ENCODE results near the gene PRODH2. TPM values are rescaled to one million over a fixed set of nuclear protein-coding genes. Genes with fewer than 3 reads are reported as not detected.

The PRODH2 gene
- polyA plus RNA-seq, 1 of the 3 experiments (the other 2 are of a cell fraction): not detected

DNA sequence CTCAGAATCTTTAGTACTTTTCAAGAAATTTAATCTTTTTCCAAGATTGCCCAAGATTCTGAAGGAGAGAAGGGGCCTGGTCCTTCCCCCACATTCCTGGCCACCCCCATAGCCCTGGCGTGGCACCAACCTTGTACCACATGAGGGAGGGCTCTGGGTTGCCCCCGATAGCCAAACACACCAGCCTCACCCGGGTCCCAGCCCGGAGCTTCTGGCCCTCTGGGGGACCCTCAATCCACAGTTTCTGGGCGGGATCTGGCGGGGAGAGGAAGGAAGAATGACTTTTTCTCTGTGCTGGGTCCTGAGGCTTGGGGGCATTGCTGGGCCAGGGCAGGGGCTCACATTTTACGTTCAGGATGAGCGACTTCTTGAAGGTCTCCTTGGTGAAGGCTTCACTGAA, 35.3 kb upstream of the PRODH2 start (continued):
- TF ChIP-seq, protein P1, sequence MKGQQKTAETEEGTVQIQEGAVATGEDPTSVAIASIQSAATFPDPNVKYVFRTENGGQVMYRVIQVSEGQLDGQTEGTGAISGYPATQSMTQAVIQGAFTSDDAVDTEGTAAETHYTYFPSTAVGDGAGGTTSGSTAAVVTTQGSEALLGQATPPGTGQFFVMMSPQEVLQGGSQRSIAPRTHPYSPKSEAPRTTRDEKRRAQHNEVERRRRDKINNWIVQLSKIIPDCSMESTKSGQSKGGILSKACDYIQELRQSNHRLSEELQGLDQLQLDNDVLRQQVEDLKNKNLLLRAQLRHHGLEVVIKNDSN (IDR thresholded peaks at IDR 0.05; ENCODE audit: borderline replicate concordance, low read depth): no peak

DNA sequence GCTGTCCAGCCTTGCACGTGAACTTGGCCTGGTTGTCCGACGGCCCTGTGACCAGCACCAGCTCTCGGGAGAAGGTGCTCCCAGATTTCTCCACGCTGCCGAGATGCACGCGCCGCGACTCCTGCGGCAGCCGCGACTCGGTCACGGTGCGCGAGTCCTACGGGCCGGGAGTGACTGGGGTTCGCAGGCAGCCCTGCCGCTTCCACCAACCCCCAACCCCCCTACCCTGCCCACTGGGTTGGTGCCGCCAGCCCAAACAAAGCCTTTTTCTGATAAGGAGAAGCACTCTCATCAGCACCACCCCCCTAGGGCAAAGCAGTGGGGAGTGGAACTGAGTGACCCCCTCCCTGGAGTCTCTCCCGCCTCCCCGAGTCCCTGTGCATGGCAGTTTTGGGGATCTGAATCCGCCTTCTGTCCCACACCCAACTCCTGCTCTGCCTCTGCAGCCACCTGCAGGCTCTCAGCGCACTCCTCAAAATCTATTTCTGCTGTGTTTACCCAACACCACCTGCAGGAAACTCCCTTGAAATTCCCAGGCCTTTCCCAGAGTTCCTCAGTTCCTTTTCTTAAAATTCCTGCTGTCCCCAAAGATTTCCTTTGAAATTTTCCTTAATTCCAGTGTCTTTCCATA, 33.5 kb upstream of the PRODH2 start:
- Histone ChIP-seq H3F3A (replicated peaks; ENCODE audit: insufficient read depth) (no peaks in the 10 kb centered on the region), H3K4me1 (ENCODE audit: control insufficient read depth in 1 of 2, insufficient read depth in 2 of 2, low read depth in 1 of 2, low read length in 1 of 2) (peaks cover 0 to 8% of the 10 kb centered on the region in 2 experiments; a peak in 1 of 4 replicates), H3K27me3 (ENCODE audit: insufficient read depth) (peaks cover 62% of the 10 kb centered on the region), H3K9ac (no peak overlapping the region), H2AFZ (ENCODE audit: low read depth) (no peak overlapping the region), H3K4me3 (ENCODE audit: low read depth in 2 of 2, low read length in 1 of 2) (no peak overlapping the region), H3K27ac (ENCODE audit: low read depth in 2 of 2, low read length in 1 of 2) (no peak overlapping the region), H3K4me2 (no peak overlapping the region; the same call in 1 of the 2 replicates), H3K36me3 (replicated peaks in 1 of 2; ENCODE audit: control insufficient read depth in 1 of 2, insufficient read depth in 2 of 2, low read length in 1 of 2) (no peaks in the 10 kb centered on the region), H4K20me1 (ENCODE audit: insufficient read depth) (no peaks in the 10 kb centered on the region), H3K9me2 (no peaks in the 10 kb centered on the region), H3K79me2 (ENCODE audit: insufficient read depth) (no peaks in the 10 kb centered on the region), H3K9me3 (no peaks in the 10 kb centered on the region)
- ChIA-PET CTCF (interaction anchor here (0.7 kb wide), 1 partner anchor 85 kb away, joined by 3 read pairs; no protein-coding TSS in a partner anchor), POLR2A (no interaction called here)
- TF ChIP-seq, protein P2, sequence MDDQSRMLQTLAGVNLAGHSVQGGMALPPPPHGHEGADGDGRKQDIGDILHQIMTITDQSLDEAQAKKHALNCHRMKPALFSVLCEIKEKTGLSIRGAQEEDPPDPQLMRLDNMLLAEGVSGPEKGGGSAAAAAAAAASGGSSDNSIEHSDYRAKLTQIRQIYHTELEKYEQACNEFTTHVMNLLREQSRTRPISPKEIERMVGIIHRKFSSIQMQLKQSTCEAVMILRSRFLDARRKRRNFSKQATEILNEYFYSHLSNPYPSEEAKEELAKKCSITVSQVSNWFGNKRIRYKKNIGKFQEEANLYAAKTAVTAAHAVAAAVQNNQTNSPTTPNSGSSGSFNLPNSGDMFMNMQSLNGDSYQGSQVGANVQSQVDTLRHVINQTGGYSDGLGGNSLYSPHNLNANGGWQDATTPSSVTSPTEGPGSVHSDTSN (IDR thresholded peaks at IDR 0.05): no peak
- no peak for TF ChIP-seq FOXJ3 (CRISPR knock-in tag; IDR thresholded peaks at IDR 0.05)
- TF ChIP-seq JUND (IDR thresholded peaks at IDR 0.05): no peak
- TF ChIP-seq TEAD4 (IDR thresholded peaks at IDR 0.05; ENCODE audit: borderline replicate concordance, insufficient read depth): no peak
- TF ChIP-seq, protein P3, sequence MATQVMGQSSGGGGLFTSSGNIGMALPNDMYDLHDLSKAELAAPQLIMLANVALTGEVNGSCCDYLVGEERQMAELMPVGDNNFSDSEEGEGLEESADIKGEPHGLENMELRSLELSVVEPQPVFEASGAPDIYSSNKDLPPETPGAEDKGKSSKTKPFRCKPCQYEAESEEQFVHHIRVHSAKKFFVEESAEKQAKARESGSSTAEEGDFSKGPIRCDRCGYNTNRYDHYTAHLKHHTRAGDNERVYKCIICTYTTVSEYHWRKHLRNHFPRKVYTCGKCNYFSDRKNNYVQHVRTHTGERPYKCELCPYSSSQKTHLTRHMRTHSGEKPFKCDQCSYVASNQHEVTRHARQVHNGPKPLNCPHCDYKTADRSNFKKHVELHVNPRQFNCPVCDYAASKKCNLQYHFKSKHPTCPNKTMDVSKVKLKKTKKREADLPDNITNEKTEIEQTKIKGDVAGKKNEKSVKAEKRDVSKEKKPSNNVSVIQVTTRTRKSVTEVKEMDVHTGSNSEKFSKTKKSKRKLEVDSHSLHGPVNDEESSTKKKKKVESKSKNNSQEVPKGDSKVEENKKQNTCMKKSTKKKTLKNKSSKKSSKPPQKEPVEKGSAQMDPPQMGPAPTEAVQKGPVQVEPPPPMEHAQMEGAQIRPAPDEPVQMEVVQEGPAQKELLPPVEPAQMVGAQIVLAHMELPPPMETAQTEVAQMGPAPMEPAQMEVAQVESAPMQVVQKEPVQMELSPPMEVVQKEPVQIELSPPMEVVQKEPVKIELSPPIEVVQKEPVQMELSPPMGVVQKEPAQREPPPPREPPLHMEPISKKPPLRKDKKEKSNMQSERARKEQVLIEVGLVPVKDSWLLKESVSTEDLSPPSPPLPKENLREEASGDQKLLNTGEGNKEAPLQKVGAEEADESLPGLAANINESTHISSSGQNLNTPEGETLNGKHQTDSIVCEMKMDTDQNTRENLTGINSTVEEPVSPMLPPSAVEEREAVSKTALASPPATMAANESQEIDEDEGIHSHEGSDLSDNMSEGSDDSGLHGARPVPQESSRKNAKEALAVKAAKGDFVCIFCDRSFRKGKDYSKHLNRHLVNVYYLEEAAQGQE (IDR thresholded peaks at IDR 0.05; ENCODE audit: low read depth, low read length): 0 out of 2 replicates have a peak, but pooled peaks have one; percentile 54
- WGBS (ENCODE audit: low lambda C conversion rate): 10% methylated on average over 25 of the region's 26 CpGs
- DNase-seq: no peak

Measured in SK-N-SH (cell line).